ENCODE data around the gene TUBA1C.

GRCh38 chr12:49294086-49294803 lies 29.4 kb downstream of the TUBA1C start:
- TF ChIP-seq MXI1 (IDR thresholded peaks at IDR 0.05; ENCODE audit: low read depth, low read length): no peak
- TF ChIP-seq NFYB (IDR thresholded peaks at IDR 0.05; ENCODE audit: insufficient read depth, low read depth, low read length): no peak
- no peak for TF ChIP-seq JUNB (IDR thresholded peaks at IDR 0.05)
- TF ChIP-seq CTCF (IDR thresholded peaks at IDR 0.05 in 2 of 3, conservative IDR thresholded peaks at IDR 0.05 in 1 of 3; ENCODE audit: control insufficient read depth in 2 of 3, extremely low read depth in 1 of 3, insufficient read depth in 1 of 3, low read depth in 3 of 3, low read length in 3 of 3): no peak
- TF ChIP-seq POLR2A (IDR thresholded peaks at IDR 0.05; ENCODE audit: low read depth, low read length): no peak
- no peak for TF ChIP-seq CHD2 (IDR thresholded peaks at IDR 0.05; ENCODE audit: borderline replicate concordance, low read depth, low read length)
- TF ChIP-seq E2F4 (IDR thresholded peaks at IDR 0.05; ENCODE audit: low read depth, low read length): no peak
- TF ChIP-seq GABPA (IDR thresholded peaks at IDR 0.05; ENCODE audit: low read depth): no peak
- no peak for TF ChIP-seq BRCA1 (IDR thresholded peaks at IDR 0.05; ENCODE audit: low read depth, low read length)

All from GM12878 (cell line).